H9 (cell line): Measurements from ENCODE around the gene FHL2. TPM values are rescaled to one million over a fixed set of nuclear protein-coding genes. Genes with fewer than 3 reads are reported as not detected.

Source experiments
- DNase-seq: peaks from one replicate; pipeline ENCODE4 v3.0.0-alpha.2; 2017
- H2AFZ ChIP-seq: one replicate; pipeline ENCODE4 v1.6.1; 2013; ENCODE audit warnings: mild to moderate bottlenecking, low read length, control low read depth, moderate library complexity
- H2AK5ac ChIP-seq: 2 replicates; pipeline ENCODE4 v1.6.1; 2013; ENCODE audit warnings: low read length, control low read depth, mixed read lengths; ENCODE audit not compliant: insufficient read length
- H2BK120ac ChIP-seq: one replicate; pipeline ENCODE4 v1.6.1; 2013; ENCODE audit warnings: low read depth, mild to moderate bottlenecking, low read length, control low read depth, inconsistent platforms; ENCODE audit not compliant: poor library complexity, severe bottlenecking
- H2BK12ac ChIP-seq: 2 replicates; pipeline ENCODE4 v1.6.1; 2013; ENCODE audit warnings: low read length, control low read depth, mixed read lengths, low read depth; ENCODE audit not compliant: insufficient read length
- H2BK15ac ChIP-seq: 2 replicates; pipeline ENCODE4 v1.6.1; 2013; ENCODE audit warnings: low read depth, low read length, control low read depth
- H2BK20ac ChIP-seq: one replicate; pipeline ENCODE4 v1.6.1; 2013; ENCODE audit warnings: low read depth, mild to moderate bottlenecking, low read length, control low read depth, inconsistent platforms; ENCODE audit not compliant: poor library complexity, severe bottlenecking
- H2BK5ac ChIP-seq: 2 replicates; pipeline ENCODE4 v1.6.1; 2013; ENCODE audit warnings: low read length, control low read depth, mixed read lengths; ENCODE audit not compliant: insufficient read length
- H3K14ac ChIP-seq: 2 replicates; pipeline ENCODE4 v1.6.1; 2013; ENCODE audit warnings: low read length, control low read depth; ENCODE audit not compliant: insufficient read depth
- H3K18ac ChIP-seq: 2 replicates; pipeline ENCODE4 v1.6.1; 2013; ENCODE audit warnings: low read depth, mild to moderate bottlenecking, mixed read lengths, low read length, control low read depth; ENCODE audit not compliant: insufficient read length
- H3K23ac ChIP-seq: 2 replicates; pipeline ENCODE4 v1.6.1; 2013; ENCODE audit warnings: low read length, control low read depth, mixed read lengths, low read depth; ENCODE audit not compliant: insufficient read length
- H3K23me2 ChIP-seq: 2 replicates; pipeline ENCODE4 v1.6.1; 2013; ENCODE audit warnings: low read depth, mild to moderate bottlenecking, mixed read lengths, low read length, control low read depth; ENCODE audit not compliant: insufficient read length, poor library complexity, severe bottlenecking
- H3K27ac ChIP-seq: 2 replicates; pipeline ENCODE4 v1.5.1; 2013; ENCODE audit warnings: low read length, control low read depth, mixed read lengths, low read depth; ENCODE audit not compliant: insufficient read length
- H3K27me3 ChIP-seq: 2 replicates; pipeline ENCODE4 v1.6.1; 2013; ENCODE audit warnings: low read length, control low read depth, inconsistent platforms; ENCODE audit not compliant: insufficient read depth
- H3K4ac ChIP-seq: 2 replicates; pipeline ENCODE4 v1.6.1; 2013; ENCODE audit warnings: low read depth, mild to moderate bottlenecking, control low read depth, inconsistent platforms, low read length, moderate library complexity
- H3K4me1 ChIP-seq: 2 replicates; pipeline ENCODE4 v1.6.1; 2013; ENCODE audit warnings: low read length, control low read depth, inconsistent platforms; ENCODE audit not compliant: insufficient read depth
- H3K4me2 ChIP-seq: 2 replicates; pipeline ENCODE4 v1.6.1; 2013; ENCODE audit warnings: low read length, control low read depth, mixed read lengths; ENCODE audit not compliant: insufficient read length, insufficient read depth
- H3K56ac ChIP-seq: 2 replicates; pipeline ENCODE4 v1.6.1; 2013; ENCODE audit warnings: low read depth, mild to moderate bottlenecking, mixed read lengths, low read length, control low read depth; ENCODE audit not compliant: insufficient read length
- H3K79me1 ChIP-seq: 2 replicates; pipeline ENCODE4 v1.6.1; 2013; ENCODE audit warnings: low read depth, mild to moderate bottlenecking, moderate library complexity, low read length, control low read depth, inconsistent platforms; ENCODE audit not compliant: insufficient read depth, poor library complexity, severe bottlenecking
- H3K79me2 ChIP-seq: 2 replicates; pipeline ENCODE4 v1.6.1; 2013; ENCODE audit warnings: low read length, control low read depth, inconsistent platforms; ENCODE audit not compliant: insufficient read depth
- H3K9ac ChIP-seq: 2 replicates; pipeline ENCODE4 v1.6.1; 2013; ENCODE audit warnings: low read length, control low read depth, mixed read lengths; ENCODE audit not compliant: insufficient read length; ENCODE audit errors: extremely low read depth
- H3K9me3 ChIP-seq: one replicate; pipeline ENCODE4 v1.6.1; 2013; ENCODE audit warnings: low read depth, low read length, inconsistent platforms; ENCODE audit not compliant: control insufficient read depth
- H3T11ph ChIP-seq: one replicate; pipeline ENCODE4 v1.6.1; 2013; ENCODE audit warnings: mild to moderate bottlenecking, low read length, control low read depth, inconsistent platforms
- H4K20me1 ChIP-seq: one replicate; pipeline ENCODE4 v1.6.1; 2013; ENCODE audit not compliant: control insufficient read depth, insufficient read length, insufficient read depth
- H4K5ac ChIP-seq: 2 replicates; pipeline ENCODE4 v1.6.1; 2013; ENCODE audit warnings: low read depth, mild to moderate bottlenecking, mixed read lengths, low read length, control low read depth; ENCODE audit not compliant: insufficient read length
- H4K8ac ChIP-seq: replicated peaks from 2 replicates; pipeline ENCODE4 v1.6.1; 2013; ENCODE audit warnings: low read length, control low read depth, mixed read lengths, low read depth; ENCODE audit not compliant: insufficient read length
- H4K91ac ChIP-seq: 2 replicates; pipeline ENCODE4 v1.6.1; 2013; ENCODE audit warnings: low read depth, mild to moderate bottlenecking, moderate library complexity, mixed read lengths, low read length, control low read depth; ENCODE audit not compliant: insufficient read length
- H3K27ac Mint-ChIP-seq, 3 experiments: 2 replicates in 2 of 3; 3 replicates in 1 of 3; pipeline ENCODE4 v1.8.0; 2020 to 2021; ENCODE audit warnings: mixed read lengths in 3 of 3, mild to moderate bottlenecking in 1 of 3, moderate library complexity in 1 of 3
- H3K27me3 Mint-ChIP-seq: 2 replicates; pipeline ENCODE4 v1.8.0; 2021; ENCODE audit warnings: low read depth, mild to moderate bottlenecking, moderate library complexity, mixed read lengths
- H3K36me3 Mint-ChIP-seq, 3 experiments: 2 replicates in 2 of 3; 3 replicates in 1 of 3; pipeline ENCODE4 v1.8.0; 2020 to 2021; ENCODE audit warnings: low read depth in 3 of 3, mixed read lengths in 3 of 3; ENCODE audit not compliant: insufficient read depth in 1 of 3
- H3K4me1 Mint-ChIP-seq, 2 experiments: 2 replicates each; pipeline ENCODE4 v1.8.0; 2020; ENCODE audit warnings: mixed read lengths in 2 of 2
- H3K4me3 Mint-ChIP-seq, 2 experiments: 2 replicates in 1 of 2; 3 replicates in 1 of 2; pipeline ENCODE4 v1.8.0; 2020 to 2021; ENCODE audit warnings: mild to moderate bottlenecking in 2 of 2, mixed read lengths in 2 of 2, moderate library complexity in 1 of 2
- H3K9me3 Mint-ChIP-seq, 2 experiments: 2 replicates in 1 of 2; 3 replicates in 1 of 2; pipeline ENCODE4 v1.8.0; 2020; ENCODE audit warnings: mild to moderate bottlenecking in 2 of 2, mixed read lengths in 2 of 2, moderate library complexity in 1 of 2
- WGBS: extraction: QIAGEN DNeasy Blood & Tissue Kit; methylation state at CpG from one replicate; pipeline ENCODE4 v1.1.7; 2013; ENCODE audit warnings: missing lambda C conversion rate, low lambda C conversion rate, mixed read lengths; ENCODE audit not compliant: insufficient read length; ENCODE audit errors: extremely low coverage; 5-methylcytosine and 5-hydroxymethylcytosine counted together
- total RNA-seq: library from RNA; stranded (reverse); gene quantifications from 2 replicates; pipeline ENCODE4 v1.2.1, GENCODE V29; 2021
- TF ChIP-seq, protein P1 (sequence below): fragments of 200-600 bp; sonication (generic); conservative IDR thresholded peaks from 3 replicates; pipeline ENCODE4 v1.8.0; 2021; ENCODE audit warnings: antibody characterized with exemption, mild to moderate bottlenecking

Gene FHL2
- total RNA-seq, 1 experiment from 2014 or later, result 34.9 TPM

DNA sequence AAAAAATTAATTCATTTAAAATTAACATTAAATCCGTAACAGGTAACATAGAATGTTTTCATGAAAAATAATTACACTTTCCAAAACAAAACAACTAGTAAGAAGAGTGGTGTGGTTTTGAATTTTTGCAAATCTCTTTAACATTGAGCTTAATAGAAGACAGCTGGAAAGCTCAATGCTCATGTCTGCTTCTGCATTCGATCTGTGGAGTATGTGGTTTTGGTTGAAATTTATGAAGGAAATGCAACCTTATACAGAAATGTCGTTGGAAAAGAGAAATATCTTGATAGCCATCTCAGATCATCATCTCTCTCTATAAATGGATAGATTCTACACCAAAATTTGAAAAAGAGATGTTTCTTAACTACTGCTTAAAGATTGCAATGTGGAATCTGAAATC, 17.3 kb upstream of the FHL2 start:
- Histone ChIP-seq H3K79me1 (no peaks in the 10 kb centered on the region), H3K9ac (no peak overlapping the region), H4K8ac (no peak overlapping the region), H3K9me3 (no peaks in the 10 kb centered on the region), H3K4me2 (no peak overlapping the region), H2AFZ (no peak overlapping the region), H3K56ac (no peak overlapping the region), H2BK20ac (no peak overlapping the region), H2AK5ac (no peak overlapping the region), H3K14ac (no peak overlapping the region), H2BK5ac (no peak overlapping the region), H2BK120ac (no peak overlapping the region), H3K27me3 (no peaks in the 10 kb centered on the region; the same call in 1 of the 2 replicates), H3K23ac (no peak overlapping the region), H3K23me2 (no peaks in the 10 kb centered on the region), H3K79me2 (no peaks in the 10 kb centered on the region), H3K4ac (no peak overlapping the region), H3K18ac (no peak overlapping the region), H4K5ac (no peak overlapping the region), H3K27ac (no peak overlapping the region), H3K4me1 (no peaks in the 10 kb centered on the region), H4K91ac (no peak overlapping the region), H2BK15ac (no peak overlapping the region), H3T11ph (no peak overlapping the region), H2BK12ac (no peak overlapping the region), H4K20me1 (no peaks in the 10 kb centered on the region)
- WGBS, result no CpG with 5 or more reads among the region's 3 CpGs
- Mint-ChIP-seq H3K27ac (no peak overlapping the region), H3K4me1 (peaks cover 0 to 5% of the 10 kb centered on the region in 2 experiments; a peak in 2 of 4 replicates), H3K36me3 (peaks cover 0 to 4% (median 0%) of the 10 kb centered on the region in 3 experiments; a peak in 2 of 7 replicates), H3K27me3 (peaks cover 9% of the 10 kb centered on the region), H3K4me3 (no peak overlapping the region), H3K9me3 (peaks cover 0 to 2% of the 10 kb centered on the region in 2 experiments; a peak in 1 of 5 replicates)
- no peak for DNase-seq
- TF ChIP-seq, protein P1, sequence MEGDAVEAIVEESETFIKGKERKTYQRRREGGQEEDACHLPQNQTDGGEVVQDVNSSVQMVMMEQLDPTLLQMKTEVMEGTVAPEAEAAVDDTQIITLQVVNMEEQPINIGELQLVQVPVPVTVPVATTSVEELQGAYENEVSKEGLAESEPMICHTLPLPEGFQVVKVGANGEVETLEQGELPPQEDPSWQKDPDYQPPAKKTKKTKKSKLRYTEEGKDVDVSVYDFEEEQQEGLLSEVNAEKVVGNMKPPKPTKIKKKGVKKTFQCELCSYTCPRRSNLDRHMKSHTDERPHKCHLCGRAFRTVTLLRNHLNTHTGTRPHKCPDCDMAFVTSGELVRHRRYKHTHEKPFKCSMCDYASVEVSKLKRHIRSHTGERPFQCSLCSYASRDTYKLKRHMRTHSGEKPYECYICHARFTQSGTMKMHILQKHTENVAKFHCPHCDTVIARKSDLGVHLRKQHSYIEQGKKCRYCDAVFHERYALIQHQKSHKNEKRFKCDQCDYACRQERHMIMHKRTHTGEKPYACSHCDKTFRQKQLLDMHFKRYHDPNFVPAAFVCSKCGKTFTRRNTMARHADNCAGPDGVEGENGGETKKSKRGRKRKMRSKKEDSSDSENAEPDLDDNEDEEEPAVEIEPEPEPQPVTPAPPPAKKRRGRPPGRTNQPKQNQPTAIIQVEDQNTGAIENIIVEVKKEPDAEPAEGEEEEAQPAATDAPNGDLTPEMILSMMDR, result no peak
